Measurements from ENCODE around the gene CNTN6.
"Not testable (repeated sequence)": the region's sequence is repeated elsewhere in the genome, so short reads cannot be mapped to it uniquely, and the experiment has no call there.

The CNTN6 gene

DNA sequence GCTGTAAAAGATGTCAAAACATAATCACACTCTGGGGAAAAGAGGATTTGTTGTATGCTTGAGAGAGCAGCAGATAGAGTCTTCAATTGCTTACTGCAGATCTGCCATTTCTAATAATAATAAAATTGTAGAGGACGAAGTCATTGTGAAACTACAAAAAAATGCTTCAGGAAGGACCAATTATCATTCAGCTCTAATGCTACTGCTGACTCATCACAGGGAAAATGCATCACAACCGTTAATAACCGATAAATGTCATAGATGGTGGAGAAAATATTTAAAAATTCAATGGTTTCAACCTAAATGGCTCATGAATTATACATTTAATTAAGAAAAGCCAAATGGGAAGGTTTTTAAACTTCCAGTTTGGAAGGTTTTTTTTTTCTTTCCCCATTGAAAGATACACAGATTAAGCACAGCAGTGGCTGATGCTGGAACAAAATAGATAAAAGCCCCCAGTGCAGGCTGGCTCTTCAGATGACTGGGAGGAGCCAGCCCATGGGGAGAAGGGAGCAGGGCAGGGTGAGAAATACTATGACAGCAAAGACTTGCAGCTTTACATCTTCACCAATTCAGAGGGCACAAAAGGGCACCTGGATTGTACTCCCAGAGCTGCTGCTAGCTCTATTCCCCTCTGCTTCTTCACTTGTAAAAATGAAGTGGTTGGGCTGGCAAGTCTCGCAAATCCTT is 196.1 kb downstream of the CNTN6 start:
- DNase-seq = no peak

DNA sequence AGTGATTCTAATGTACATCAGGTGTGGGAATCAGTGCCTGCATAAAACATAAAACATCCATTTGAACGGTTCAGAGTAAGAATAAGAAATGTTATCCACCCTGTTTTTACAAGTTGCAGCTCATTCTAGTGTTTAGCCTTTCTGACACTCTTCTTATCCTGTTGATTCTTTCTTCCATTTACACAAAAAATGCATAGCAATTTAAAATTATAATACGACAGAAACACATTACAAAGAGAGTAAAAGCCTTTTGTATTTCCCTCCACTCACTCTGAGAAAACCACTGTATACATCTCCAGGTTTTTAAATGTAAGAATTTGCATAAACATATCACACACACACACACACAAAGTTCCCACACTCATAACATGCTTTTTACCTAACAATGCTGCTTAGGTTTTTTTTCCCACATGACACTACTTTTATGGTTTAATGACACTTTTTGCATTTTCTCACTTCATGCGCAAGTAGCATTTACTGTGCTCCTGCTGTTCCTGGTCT is 199.8 kb downstream of the CNTN6 start:
- peak; percentile 2 for DNase-seq

GRCh38 chr3:1294586-1294985 is 201.8 kb downstream of the CNTN6 start:
- no peak for DNase-seq

GRCh38 chr3:1318296-1319005 is 225.6 kb downstream of the CNTN6 start:
- no peak for DNase-seq

- DNase-seq = peak; percentile 12
Observed at GRCh38 chr3:1326546-1326945, 233.7 kb downstream of the CNTN6 start.

GRCh38 chr3:1330107-1330506 is 237.3 kb downstream of the CNTN6 start:
- DNase-seq = no peak

DNA sequence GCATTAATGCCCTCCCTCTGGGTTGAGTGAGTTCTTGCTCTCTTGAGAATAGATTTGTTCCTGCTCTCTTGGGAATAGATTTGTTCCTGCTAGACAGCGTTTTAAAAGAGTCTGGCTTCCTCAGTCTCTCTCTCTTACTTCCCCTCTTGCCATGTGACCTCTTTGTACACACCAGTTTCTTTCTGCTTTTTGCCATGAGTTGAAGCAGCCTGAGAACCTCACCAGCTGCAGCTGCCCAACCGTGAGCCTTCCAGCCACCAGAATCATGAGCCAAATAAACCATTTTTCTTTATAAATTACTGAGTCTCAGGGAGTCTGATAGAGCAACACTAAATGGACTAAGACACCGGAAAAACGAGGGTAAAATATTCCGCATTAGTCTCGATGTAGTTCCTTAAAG is 253.6 kb downstream of the CNTN6 start:
- DNase-seq = no peak

GRCh38 chr3:1348547-1348946 is 255.7 kb downstream of the CNTN6 start:
- DNase-seq = no peak

DNA sequence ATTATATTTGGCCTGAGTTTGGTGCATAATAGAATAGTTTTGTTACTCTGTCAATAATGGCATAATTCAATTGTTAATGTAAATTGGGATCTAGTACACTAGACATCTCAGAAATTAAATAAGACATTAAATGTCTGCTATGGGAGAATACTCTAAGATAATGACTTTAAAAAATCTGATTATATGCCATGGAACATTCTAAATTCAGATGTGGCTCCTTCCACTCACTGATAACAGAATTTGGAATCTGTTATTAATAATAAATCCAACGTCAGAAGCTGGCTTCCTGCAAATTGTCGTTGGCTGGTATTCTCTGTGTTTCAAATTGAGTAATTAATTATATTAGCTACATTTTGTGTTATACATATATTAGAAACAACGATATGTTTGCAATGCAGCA is 258.1 kb downstream of the CNTN6 start:
- no peak for DNase-seq

- no peak for DNase-seq
Observed at GRCh38 chr3:1355691-1356090, 262.9 kb downstream of the CNTN6 start.

DNA sequence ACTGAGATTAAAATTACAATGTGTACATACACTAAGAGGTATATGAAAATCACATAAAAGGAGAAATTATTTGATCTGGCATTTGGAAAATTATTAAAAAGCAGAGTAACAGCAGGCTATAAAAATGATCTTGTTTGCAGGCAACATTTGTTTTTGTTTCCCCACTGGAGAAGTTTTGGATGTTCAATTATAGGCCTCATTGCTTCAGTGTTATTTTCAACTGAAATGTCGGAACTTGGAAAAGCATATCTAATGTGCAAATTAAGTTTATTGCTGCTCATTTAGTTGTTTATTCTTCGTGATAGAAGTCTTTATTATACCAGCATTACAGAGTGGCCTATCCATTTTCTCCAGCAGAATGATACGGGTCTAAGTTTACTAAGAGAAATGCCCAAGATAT is 263.3 kb downstream of the CNTN6 start:
- DNase-seq = no peak

DNA sequence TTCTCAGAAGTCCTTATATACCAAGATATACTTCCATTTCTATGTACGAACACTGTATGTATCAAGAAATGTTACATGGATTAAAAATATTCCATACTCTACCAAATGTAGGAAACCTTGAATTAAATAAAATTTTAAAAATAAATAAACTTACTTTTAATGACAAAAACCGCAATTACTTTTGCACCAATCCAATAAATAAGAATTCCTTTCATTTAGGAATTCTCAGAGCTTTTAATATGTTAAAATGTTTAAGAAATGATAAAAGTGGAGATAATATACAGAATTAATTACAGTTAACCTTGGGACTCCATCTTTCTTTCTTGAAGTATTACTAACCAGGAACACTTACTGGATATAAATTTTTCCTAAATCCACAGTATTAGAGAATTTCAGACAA is 272.7 kb downstream of the CNTN6 start:
- no peak for DNase-seq

GRCh38 chr3:1374471-1374870 is 281.6 kb downstream of the CNTN6 start:
- DNase-seq = peak; percentile 32

DNA sequence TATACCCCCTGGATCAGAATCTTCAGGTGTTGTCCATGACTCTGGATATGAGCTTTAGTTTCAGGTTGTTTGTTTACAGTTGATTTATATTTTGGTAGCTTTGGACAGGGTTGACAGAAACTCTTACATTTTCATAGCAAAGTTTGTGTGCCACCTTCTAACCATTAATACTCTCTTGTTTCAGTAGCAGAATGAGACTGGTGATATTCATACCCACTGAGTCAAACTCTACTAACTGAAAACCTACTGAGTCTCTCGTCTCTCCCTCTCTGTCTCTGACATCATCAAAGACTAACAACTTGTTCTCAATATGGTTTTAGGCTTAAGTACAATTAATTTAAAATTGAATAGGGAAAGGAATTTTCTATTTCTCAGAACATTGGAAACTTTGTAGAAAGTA is 282.3 kb downstream of the CNTN6 start:
- DNase-seq = no peak

GRCh38 chr3:1380926-1381646 is 288.3 kb downstream of the CNTN6 start:
- DNase-seq = no peak

DNA sequence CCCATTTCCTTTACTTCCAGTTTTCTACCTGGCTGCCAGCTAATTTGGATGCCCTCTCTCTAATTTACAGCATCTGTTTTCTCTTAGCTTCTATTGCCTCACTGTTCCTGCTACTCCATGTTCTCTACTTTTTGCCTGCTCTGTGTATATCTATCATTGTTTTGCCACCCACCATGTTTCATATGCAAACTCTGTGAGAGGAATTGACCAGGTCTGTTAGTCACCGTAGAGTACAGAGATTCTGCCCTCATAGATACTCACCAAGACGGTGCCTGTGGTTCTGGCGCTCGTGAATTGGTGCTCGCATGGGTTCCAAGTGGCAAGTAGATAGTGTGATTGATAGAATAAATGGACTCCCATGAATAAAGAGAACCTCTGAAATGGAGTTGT is 288.8 kb downstream of the CNTN6 start:
- DNase-seq = no peak

DNA sequence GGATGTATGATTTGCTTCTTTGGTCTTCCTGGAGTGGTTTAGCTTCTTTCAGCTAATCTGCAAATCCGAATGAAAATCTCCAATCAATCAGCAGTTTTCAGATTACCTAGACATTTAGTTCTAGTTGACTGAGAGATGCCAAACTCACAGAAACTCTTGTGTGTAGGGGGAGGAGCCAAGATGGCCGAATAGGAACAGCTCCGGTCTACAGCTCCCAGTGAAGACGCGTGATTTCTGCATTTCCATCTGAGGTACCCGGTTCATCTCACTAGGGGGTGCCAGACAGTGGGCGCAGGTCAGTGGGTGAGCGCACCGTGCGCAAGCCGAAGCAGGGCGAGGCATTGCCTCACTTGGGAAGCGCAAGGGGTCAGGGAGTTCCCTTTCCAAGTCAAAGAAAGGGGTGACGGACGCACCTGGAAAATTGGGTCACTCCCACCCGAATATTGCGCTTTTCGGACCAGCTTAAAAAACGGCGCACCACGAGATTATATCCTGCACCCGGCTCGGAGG is 294.6 kb downstream of the CNTN6 start:
- not testable (repeated sequence) for DNase-seq

DNA sequence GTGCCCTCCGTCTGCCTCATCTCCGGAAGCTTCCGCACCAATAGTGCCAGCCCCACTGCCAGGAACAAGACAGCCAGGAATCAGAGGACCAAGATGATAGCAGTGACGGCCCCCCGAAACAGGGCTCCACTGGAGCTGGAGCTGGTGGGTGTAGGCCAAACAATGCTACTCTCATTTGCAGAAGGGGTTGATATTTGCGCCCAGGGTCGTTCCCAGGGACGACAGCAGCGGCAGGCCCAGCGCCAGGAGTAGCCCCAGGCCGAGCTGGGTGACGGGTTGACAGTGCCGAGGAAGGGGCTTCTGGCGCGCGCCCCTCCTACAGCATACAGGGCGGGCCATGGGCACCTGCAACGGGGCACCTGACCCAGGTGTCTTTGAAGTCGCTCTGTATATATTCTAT is 301.4 kb downstream of the CNTN6 start:
- no peak for DNase-seq

- DNase-seq = no peak
Observed at GRCh38 chr3:1400571-1400970, 307.7 kb downstream of the CNTN6 start.

DNA sequence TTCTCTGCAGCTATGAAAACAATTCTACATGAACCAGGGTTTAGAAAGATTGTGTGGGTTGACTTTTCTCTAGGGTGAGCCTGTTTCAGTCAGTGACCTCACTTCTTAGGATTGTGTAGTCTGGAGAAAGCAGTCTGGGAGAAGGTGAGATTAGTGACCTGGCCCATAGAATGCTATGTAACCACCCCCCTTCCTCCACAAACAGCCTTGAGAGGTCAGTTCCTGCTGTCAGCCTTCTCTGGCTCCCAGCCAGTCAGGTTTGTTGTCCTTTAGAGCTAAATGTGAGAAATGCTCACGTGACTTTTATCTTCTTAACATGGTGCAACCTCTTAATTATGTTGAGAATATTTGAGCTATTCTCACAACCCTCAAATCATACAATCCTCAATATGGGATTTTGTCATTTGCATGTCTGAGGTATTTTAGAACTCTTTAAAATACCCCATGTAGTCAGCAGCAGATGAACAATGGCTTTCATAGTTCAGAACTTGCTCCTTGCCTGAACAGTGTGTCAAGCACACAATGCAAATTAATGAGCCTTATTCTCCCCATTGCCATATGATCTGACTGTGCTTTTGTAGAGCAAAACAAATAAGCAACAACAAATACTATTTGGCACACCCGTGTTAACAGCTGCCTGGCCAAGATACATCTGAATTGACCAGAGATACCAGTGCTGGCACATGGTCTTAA is 311.6 kb downstream of the CNTN6 start:
- peak; percentile 41 for DNase-seq

DNA sequence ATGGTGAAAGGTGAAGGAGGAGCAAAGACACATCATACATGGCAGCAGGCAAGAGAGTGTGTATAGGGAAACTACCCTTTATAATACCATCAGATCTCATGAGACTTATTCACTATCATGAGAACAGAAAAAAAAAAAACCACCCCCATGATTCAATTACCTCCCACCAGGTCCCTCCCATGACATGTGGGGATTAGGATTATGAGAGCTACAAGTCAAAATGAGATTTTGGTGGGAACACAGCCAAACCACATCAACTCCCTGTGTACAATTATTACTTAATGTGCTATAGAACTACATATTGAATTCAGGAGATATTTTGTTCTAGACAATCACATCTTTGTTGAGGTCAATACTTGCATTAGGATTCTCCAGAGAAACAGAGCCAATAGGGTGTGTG is 313.4 kb downstream of the CNTN6 start:
- no peak for DNase-seq

GRCh38 chr3:1421577-1421976 is 328.8 kb downstream of the CNTN6 start:
- DNase-seq = no peak

GRCh38 chr3:1423566-1424089 is 330.8 kb downstream of the CNTN6 start:
- no peak for DNase-seq

All from NCI-H526 treated with DMSO at 0.1 percent for 48 hours (cell line).